Occipital lobe (tissue), 2 donors: ENCODE data around the gene CEMIP2. TPM values are rescaled to one million over a fixed set of nuclear protein-coding genes. Genes with fewer than 3 reads are reported as not detected.

ENCODE experiments used
- DNase-seq: peaks from one replicate; lab custom pipeline; 2025; lab: John Stamatoyannopoulos, UW
- total RNA-seq: library from RNA; depleted of rRNA; stranded (reverse); fragments of >200 nt; gene quantifications from one replicate; pipeline ENCODE4 v1.2.3, GENCODE V29; 2014

The CEMIP2 gene
- total RNA-seq, 1 donor from 2014 or later, result 54.7 TPM

- no peak for DNase-seq
These were observed 1.9 kb upstream of the CEMIP2 start for GRCh38 chr9:71770170-71770569.

- peak; percentile 52 for DNase-seq
These were observed 1.2 kb upstream of the CEMIP2 start for GRCh38 chr9:71769175-71770161.

- no peak for DNase-seq
These were observed 464 bp downstream of the CEMIP2 start for GRCh38 chr9:71767776-71768321.

- DNase-seq, result no peak
These were observed 1.0 kb downstream of the CEMIP2 start for GRCh38 chr9:71767163-71767775.

- DNase-seq, result no peak
These were observed 1.6 kb downstream of the CEMIP2 start for GRCh38 chr9:71766663-71767062.

- DNase-seq, result no peak
These were observed 2.6 kb downstream of the CEMIP2 start for GRCh38 chr9:71765693-71766092.

GRCh38 chr9:71764891-71765290 is 3.4 kb downstream of the CEMIP2 start:
- DNase-seq, result no peak

- DNase-seq, result no peak
These were observed 3.9 kb downstream of the CEMIP2 start for GRCh38 chr9:71764463-71764862.

- no peak for DNase-seq
These were observed 4.5 kb downstream of the CEMIP2 start for GRCh38 chr9:71763832-71764231.

- no peak for DNase-seq
These were observed 5.2 kb downstream of the CEMIP2 start for GRCh38 chr9:71762900-71763653.

GRCh38 chr9:71761938-71762353 is 6.4 kb downstream of the CEMIP2 start:
- DNase-seq, result no peak

- no peak for DNase-seq
These were observed 7.4 kb downstream of the CEMIP2 start for GRCh38 chr9:71760901-71761300.

GRCh38 chr9:71758785-71759184 is 9.5 kb downstream of the CEMIP2 start:
- DNase-seq, result no peak

- DNase-seq, result no peak
These were observed 10.0 kb downstream of the CEMIP2 start for GRCh38 chr9:71758277-71758676.

- DNase-seq, result no peak
These were observed 11.6 kb downstream of the CEMIP2 start for GRCh38 chr9:71756753-71757152.

GRCh38 chr9:71755869-71756268 is 12.4 kb downstream of the CEMIP2 start:
- DNase-seq, result no peak

GRCh38 chr9:71755230-71755629 is 13.1 kb downstream of the CEMIP2 start:
- DNase-seq, result no peak

- DNase-seq, result no peak
These were observed 14.2 kb downstream of the CEMIP2 start for GRCh38 chr9:71754151-71754550.

GRCh38 chr9:71752928-71753327 is 15.4 kb downstream of the CEMIP2 start:
- DNase-seq, result no peak

GRCh38 chr9:71752352-71752751 is 16.0 kb downstream of the CEMIP2 start:
- DNase-seq, result no peak

GRCh38 chr9:71748280-71748743 is 20.0 kb downstream of the CEMIP2 start:
- no peak for DNase-seq

GRCh38 chr9:71747576-71747975 is 20.7 kb downstream of the CEMIP2 start:
- DNase-seq, result no peak
